GM10266 (cell line): ENCODE results near the gene MSI2.

ENCODE experiments used
- DNase-seq: peaks from one replicate; pipeline ENCODE4 v3.0.0; 2012; ENCODE audit errors: extremely low spot score
- TF ChIP-seq, protein P1 (sequence below): IDR thresholded peaks from 2 replicates; pipeline ENCODE4 v1.5.1; 2012; ENCODE audit warnings: mild to moderate bottlenecking, low read depth; ENCODE audit not compliant: control insufficient read depth, insufficient read depth; ENCODE audit errors: missing control alignments

The MSI2 gene

DNA sequence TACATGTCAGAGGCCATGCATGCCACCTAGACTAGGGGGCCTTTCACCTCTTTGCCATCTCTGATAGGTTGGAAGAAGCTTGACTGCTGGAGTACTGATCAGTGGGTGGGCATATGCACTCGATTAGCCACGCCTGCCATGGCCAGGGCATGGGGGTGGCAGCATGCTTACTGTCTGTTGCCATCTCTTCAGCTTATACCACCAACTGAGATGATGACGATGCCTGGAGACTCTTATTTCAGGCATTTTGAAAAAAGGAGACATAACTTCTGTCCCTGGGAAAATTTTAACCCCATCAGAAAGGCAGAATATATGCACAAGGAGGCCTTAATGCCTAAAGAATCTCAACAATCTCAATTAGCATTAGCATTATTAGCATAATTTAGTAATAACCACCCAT lies 60.8 kb downstream of the MSI2 start:
- TF ChIP-seq, protein P1, sequence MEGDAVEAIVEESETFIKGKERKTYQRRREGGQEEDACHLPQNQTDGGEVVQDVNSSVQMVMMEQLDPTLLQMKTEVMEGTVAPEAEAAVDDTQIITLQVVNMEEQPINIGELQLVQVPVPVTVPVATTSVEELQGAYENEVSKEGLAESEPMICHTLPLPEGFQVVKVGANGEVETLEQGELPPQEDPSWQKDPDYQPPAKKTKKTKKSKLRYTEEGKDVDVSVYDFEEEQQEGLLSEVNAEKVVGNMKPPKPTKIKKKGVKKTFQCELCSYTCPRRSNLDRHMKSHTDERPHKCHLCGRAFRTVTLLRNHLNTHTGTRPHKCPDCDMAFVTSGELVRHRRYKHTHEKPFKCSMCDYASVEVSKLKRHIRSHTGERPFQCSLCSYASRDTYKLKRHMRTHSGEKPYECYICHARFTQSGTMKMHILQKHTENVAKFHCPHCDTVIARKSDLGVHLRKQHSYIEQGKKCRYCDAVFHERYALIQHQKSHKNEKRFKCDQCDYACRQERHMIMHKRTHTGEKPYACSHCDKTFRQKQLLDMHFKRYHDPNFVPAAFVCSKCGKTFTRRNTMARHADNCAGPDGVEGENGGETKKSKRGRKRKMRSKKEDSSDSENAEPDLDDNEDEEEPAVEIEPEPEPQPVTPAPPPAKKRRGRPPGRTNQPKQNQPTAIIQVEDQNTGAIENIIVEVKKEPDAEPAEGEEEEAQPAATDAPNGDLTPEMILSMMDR: no peak
- DNase-seq: no peak

- TF ChIP-seq, protein P1: no peak
- DNase-seq: no peak
These were observed 62.6 kb downstream of the MSI2 start for GRCh38 chr17:57318913-57319312.

DNA sequence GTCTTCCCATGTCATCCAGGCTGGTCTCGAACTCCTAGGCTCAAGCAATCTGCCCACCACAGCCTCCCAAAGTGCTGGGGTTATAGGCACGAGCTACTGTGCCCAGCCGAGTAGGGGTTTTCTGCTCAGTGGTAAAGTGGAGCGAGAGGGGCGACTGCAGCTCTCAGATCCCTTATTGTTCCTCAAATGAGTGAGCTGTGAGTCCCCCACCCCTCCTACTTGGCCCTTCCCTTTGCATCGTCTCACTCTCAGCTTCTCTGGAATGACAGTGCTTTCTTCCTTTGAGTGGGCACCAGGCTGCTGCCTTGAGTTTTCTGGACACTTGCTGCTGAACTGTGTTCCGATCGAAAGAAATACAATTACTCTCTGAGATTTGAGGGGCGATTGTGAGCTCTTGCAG lies 63.5 kb downstream of the MSI2 start:
- TF ChIP-seq, protein P1: no peak
- DNase-seq: no peak

DNA sequence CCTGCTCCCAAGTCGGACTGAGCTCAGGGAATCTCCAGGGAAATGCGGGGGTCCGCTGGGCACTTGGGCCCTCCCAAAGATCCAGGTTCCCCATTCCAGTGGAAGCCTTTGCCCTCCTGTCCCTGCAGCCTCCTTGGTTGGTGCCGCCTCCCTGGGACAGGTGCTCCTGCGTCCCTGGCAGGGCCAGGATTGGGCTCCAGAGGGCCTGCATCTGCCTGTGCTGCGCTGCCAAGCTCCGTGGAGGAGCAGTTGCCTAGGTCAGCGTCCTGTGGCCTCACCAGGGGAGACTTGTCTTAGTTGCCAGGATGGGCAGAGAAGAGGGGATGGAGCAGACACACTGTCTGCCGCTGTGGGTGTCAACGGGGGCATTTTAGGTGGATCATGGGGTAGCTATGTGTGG lies 67.1 kb downstream of the MSI2 start:
- no peak for DNase-seq

DNA sequence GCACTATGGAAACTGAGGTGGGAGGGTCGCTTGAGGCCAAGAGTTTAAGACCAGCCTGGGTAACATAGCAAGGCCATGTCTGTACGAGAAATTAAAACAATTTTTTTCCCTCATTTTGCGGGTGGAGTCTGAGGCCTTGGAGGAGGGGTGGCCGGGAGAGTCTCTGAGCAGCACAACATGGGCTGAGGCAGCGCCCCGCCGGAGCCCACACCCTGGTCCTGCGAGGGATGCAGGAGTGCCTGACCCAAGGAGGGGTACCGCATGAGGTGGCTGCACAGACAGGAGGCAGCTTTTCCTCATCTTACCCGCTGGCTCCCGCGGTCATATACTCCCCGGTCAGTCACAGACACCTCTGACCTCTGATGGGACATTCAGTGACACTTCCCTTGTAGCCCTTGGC lies 67.7 kb downstream of the MSI2 start:
- TF ChIP-seq, protein P1: no peak
- no peak for DNase-seq

More for the DNA sequence above, 67.1 kb downstream of the MSI2 start:
- TF ChIP-seq, protein P1: no peak

DNA sequence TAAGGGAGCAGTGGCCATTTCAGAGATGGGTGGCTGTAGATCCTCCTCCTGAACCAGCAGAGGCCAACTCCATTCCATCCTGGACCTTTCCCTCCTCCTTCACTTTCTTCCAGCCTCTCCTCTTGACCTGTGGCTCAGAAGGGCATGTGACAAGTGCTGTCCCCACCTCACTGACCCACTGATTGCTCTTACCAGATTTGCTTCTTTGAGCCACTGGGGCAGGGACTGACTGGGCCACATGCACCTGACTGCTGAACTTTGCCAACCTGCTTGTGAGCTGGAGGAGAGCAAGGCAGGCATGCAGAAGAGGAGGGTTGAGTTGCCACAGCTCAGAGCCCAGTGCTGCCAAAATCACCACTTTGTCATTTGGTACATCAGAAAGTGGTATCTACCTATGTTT lies 68.3 kb downstream of the MSI2 start:
- no peak for DNase-seq
- TF ChIP-seq, protein P1: no peak

- TF ChIP-seq, protein P1: no peak
- DNase-seq: no peak
These were observed 70.0 kb downstream of the MSI2 start for GRCh38 chr17:57326336-57326735.
